Stimulated activated CD4-positive, alpha-beta T cell treated with anti-CD3 and anti-CD28 coated beads, Interleukin-4, amount 100 ng/mL, for 24 hours (primary cell): ENCODE data around the gene CKM.
A peak's percentile ranks its signal among the peaks of the same experiment; 100 is the strongest.
"Not testable (repeated sequence)": the region's sequence is repeated elsewhere in the genome, so short reads cannot be mapped to it uniquely, and the experiment has no call there.

ENCODE experiments used
- DNase-seq: peaks from one replicate; pipeline ENCODE4 v3.0.0-alpha.2; 2020

CKM gene

GRCh38 chr19:45348367-45349125, 25.9 kb upstream of the CKM start:
- DNase-seq: no peak

- no peak for DNase-seq
Observed at GRCh38 chr19:45347570-45348366, 25.1 kb upstream of the CKM start.

GRCh38 chr19:45346449-45346848, 23.8 kb upstream of the CKM start:
- DNase-seq: no peak

GRCh38 chr19:45345506-45345860, 22.8 kb upstream of the CKM start:
- no peak for DNase-seq

- DNase-seq: no peak
Observed at GRCh38 chr19:45344621-45345505, 22.2 kb upstream of the CKM start.

GRCh38 chr19:45342911-45343310, 20.2 kb upstream of the CKM start:
- DNase-seq: no peak

GRCh38 chr19:45340899-45341453, 18.3 kb upstream of the CKM start:
- no peak for DNase-seq

GRCh38 chr19:45340232-45340898, 17.7 kb upstream of the CKM start, which contains the start of gene KLC3:
Gene KLC3 (plus strand): TSS chr19:45340750. CDS start chr19:45345542, 4,792 bp downstream.
- peak; percentile 21 for DNase-seq

- no peak for DNase-seq
Observed at GRCh38 chr19:45339629-45340028, 17.0 kb upstream of the CKM start.

- no peak for DNase-seq
Observed at GRCh38 chr19:45336696-45337251, 14.1 kb upstream of the CKM start.

GRCh38 chr19:45334881-45335280, 12.2 kb upstream of the CKM start:
- not testable (repeated sequence) for DNase-seq

GRCh38 chr19:45333609-45334303, 11.1 kb upstream of the CKM start:
- no peak for DNase-seq

GRCh38 chr19:45331411-45331810, 8.7 kb upstream of the CKM start:
- DNase-seq: no peak

- DNase-seq: no peak
Observed at GRCh38 chr19:45327404-45328143, 4.9 kb upstream of the CKM start.

GRCh38 chr19:45324349-45324907, 1.8 kb upstream of the CKM start:
- no peak for DNase-seq

- DNase-seq: no peak
Observed at GRCh38 chr19:45323671-45324081, 1.0 kb upstream of the CKM start.

GRCh38 chr19:45322311-45322710, 364 bp downstream of the CKM start:
- no peak for DNase-seq

- DNase-seq: no peak
Observed at GRCh38 chr19:45321848-45322247, 827 bp downstream of the CKM start.

- no peak for DNase-seq
Observed at GRCh38 chr19:45320997-45321775, 1.5 kb downstream of the CKM start.
